Stomach smooth muscle (tissue), 2 donors: ENCODE results near the gene HBD.
"Not testable (repeated sequence)": the region's sequence is repeated elsewhere in the genome, so short reads cannot be mapped to it uniquely, and the experiment has no call there.

Experiments
- H3K27ac ChIP-seq: one replicate; pipeline ENCODE4 v1.7.0; 2013; ENCODE audit warnings: mild to moderate bottlenecking, low read length, inconsistent platforms
- H3K27me3 ChIP-seq, 2 donors: one replicate each; pipeline ENCODE4 v1.7.0; 2013; ENCODE audit warnings: low read length in 2 of 2; ENCODE audit not compliant: insufficient read depth in 2 of 2, control insufficient read depth in 1 of 2
- H3K36me3 ChIP-seq, 2 donors: one replicate each; pipeline ENCODE4 v1.7.0; 2013; ENCODE audit warnings: low read length in 2 of 2; ENCODE audit not compliant: control insufficient read depth in 2 of 2, insufficient read depth in 2 of 2
- H3K4me1 ChIP-seq: one replicate; pipeline ENCODE4 v1.7.0; 2013; ENCODE audit warnings: low read length; ENCODE audit not compliant: control insufficient read depth, insufficient read depth
- H3K4me3 ChIP-seq, 2 donors: one replicate each; pipeline ENCODE4 v1.7.0; 2013; ENCODE audit warnings: low read length in 2 of 2
- H3K9ac ChIP-seq, 2 donors: one replicate each; pipeline ENCODE4 v1.7.0; 2013; ENCODE audit warnings: low read length in 2 of 2, mild to moderate bottlenecking in 1 of 2
- H3K9me3 ChIP-seq, 2 donors: one replicate each; pipeline ENCODE4 v1.7.0; 2013; ENCODE audit warnings: low read length in 2 of 2; ENCODE audit not compliant: control insufficient read depth in 2 of 2
- donor health status: healthy.
- donor health status: Pancreatic carcinoma.

Gene HBD

GRCh38 chr11:5252919-5253265 is 18.6 kb upstream of the HBD start:
- Histone ChIP-seq H3K9me3 (no peaks in the 10 kb centered on the region), H3K36me3 (no peaks in the 10 kb centered on the region), H3K4me1 (no peaks in the 10 kb centered on the region), H3K4me3 (no peak overlapping the region), H3K27ac (no peak overlapping the region), H3K27me3 (no peaks in the 10 kb centered on the region), H3K9ac (no peak overlapping the region)

GRCh38 chr11:5252192-5252918 is 18.1 kb upstream of the HBD start:
- Histone ChIP-seq H3K4me3 (no peak overlapping the region), H3K27me3 (no peaks in the 10 kb centered on the region), H3K4me1 (no peaks in the 10 kb centered on the region), H3K27ac (no peak overlapping the region), H3K9me3 (no peaks in the 10 kb centered on the region), H3K9ac (no peak overlapping the region), H3K36me3 (no peaks in the 10 kb centered on the region)

GRCh38 chr11:5251746-5252145 is 17.5 kb upstream of the HBD start:
- Histone ChIP-seq H3K9ac (no peak overlapping the region), H3K9me3 (no peaks in the 10 kb centered on the region), H3K36me3 (no peaks in the 10 kb centered on the region), H3K4me1 (no peaks in the 10 kb centered on the region), H3K27me3 (no peaks in the 10 kb centered on the region), H3K4me3 (no peak overlapping the region), H3K27ac (no peak overlapping the region)

GRCh38 chr11:5250543-5251204 is 16.4 kb upstream of the HBD start:
- no peak overlapping the region for H3K9ac ChIP-seq
- H3K4me3 ChIP-seq, result no peak overlapping the region
- no peak overlapping the region for H3K27ac ChIP-seq
- H3K9me3 ChIP-seq, result no peaks in the 10 kb centered on the region
- no peaks in the 10 kb centered on the region for H3K4me1 ChIP-seq
- no peaks in the 10 kb centered on the region for H3K36me3 ChIP-seq
- H3K27me3 ChIP-seq, result no peaks in the 10 kb centered on the region

GRCh38 chr11:5249807-5250396 is 15.6 kb upstream of the HBD start, which contains the start of gene HBG1:
Gene HBG1 (minus strand): TSS chr11:5249857. CDS start chr11:5249804, 53 bp downstream.
- not testable (repeated sequence) for H3K36me3 ChIP-seq, H3K27ac ChIP-seq, H3K9ac ChIP-seq, H3K4me1 ChIP-seq, H3K27me3 ChIP-seq, H3K9me3 ChIP-seq, H3K4me3 ChIP-seq

- H3K9me3 ChIP-seq, H3K4me3 ChIP-seq, H3K27me3 ChIP-seq, H3K36me3 ChIP-seq, H3K4me1 ChIP-seq, H3K9ac ChIP-seq, H3K27ac ChIP-seq: not testable (repeated sequence)
Measured at GRCh38 chr11:5248498-5248897, 14.2 kb upstream of the HBD start.

- H3K9ac ChIP-seq, result no peak overlapping the region
- H3K36me3 ChIP-seq, result no peaks in the 10 kb centered on the region
- no peaks in the 10 kb centered on the region for H3K9me3 ChIP-seq
- H3K4me3 ChIP-seq, result no peak overlapping the region
- peaks cover 0 to 2% of the 10 kb centered on the region in 2 donors for H3K27me3 ChIP-seq
- H3K27ac ChIP-seq, result no peak overlapping the region
- H3K4me1 ChIP-seq, result no peaks in the 10 kb centered on the region
Measured at GRCh38 chr11:5247472-5248192, 13.3 kb upstream of the HBD start.

GRCh38 chr11:5246772-5247471 is 12.6 kb upstream of the HBD start:
- Histone ChIP-seq H3K27ac (no peak overlapping the region), H3K4me3 (no peak overlapping the region), H3K4me1 (no peaks in the 10 kb centered on the region), H3K36me3 (no peaks in the 10 kb centered on the region), H3K9me3 (no peaks in the 10 kb centered on the region), H3K27me3 (peaks cover 0 to 2% of the 10 kb centered on the region in 2 donors), H3K9ac (no peak overlapping the region)

- H3K9me3 ChIP-seq, result no peaks in the 10 kb centered on the region
- H3K36me3 ChIP-seq, result no peaks in the 10 kb centered on the region
- H3K9ac ChIP-seq, result no peak overlapping the region
- H3K4me3 ChIP-seq, result no peak overlapping the region
- H3K4me1 ChIP-seq, result no peaks in the 10 kb centered on the region
- no peak overlapping the region for H3K27ac ChIP-seq
- peaks cover 0 to 2% of the 10 kb centered on the region in 2 donors for H3K27me3 ChIP-seq
Measured at GRCh38 chr11:5245155-5245554, 10.9 kb upstream of the HBD start.

GRCh38 chr11:5243816-5244180 is 9.5 kb upstream of the HBD start:
- H3K9ac ChIP-seq, result no peak overlapping the region
- no peak overlapping the region for H3K27ac ChIP-seq
- H3K9me3 ChIP-seq, result no peaks in the 10 kb centered on the region
- H3K4me3 ChIP-seq, result no peak overlapping the region
- H3K4me1 ChIP-seq, result no peaks in the 10 kb centered on the region
- peaks cover 0 to 2% of the 10 kb centered on the region in 2 donors for H3K27me3 ChIP-seq
- no peaks in the 10 kb centered on the region for H3K36me3 ChIP-seq
